NCI-H2196 (cell line): ENCODE data around the gene PRIM2.
"Not testable (repeated sequence)": the region's sequence is repeated elsewhere in the genome, so short reads cannot be mapped to it uniquely, and the experiment has no call there.

ENCODE experiments used
- DNase-seq: peaks from one replicate; lab custom pipeline; 2025; ENCODE audit not compliant: unreplicated experiment; lab: John Stamatoyannopoulos, UW

Gene PRIM2

GRCh38 chr6:57317060-57317943 is at the start of gene PRIM2:
Gene PRIM2 (plus strand): TSS chr6:57317630. CDS start chr6:57318446, 816 bp downstream.
- DNase-seq: peak; percentile 87

GRCh38 chr6:57268294-57268640 is 49.2 kb upstream of the PRIM2 start:
- no peak for DNase-seq

- DNase-seq: not testable (repeated sequence)
Measured at GRCh38 chr6:57274113-57274824, 43.2 kb upstream of the PRIM2 start.

- DNase-seq: no peak
Measured at GRCh38 chr6:57275384-57275783, 42.0 kb upstream of the PRIM2 start.

- no peak for DNase-seq
Measured at GRCh38 chr6:57276946-57277345, 40.5 kb upstream of the PRIM2 start.

- no peak for DNase-seq
Measured at GRCh38 chr6:57278570-57278969, 38.9 kb upstream of the PRIM2 start.

- DNase-seq: no peak
Measured at GRCh38 chr6:57279013-57279412, 38.4 kb upstream of the PRIM2 start.

- DNase-seq: no peak
Measured at GRCh38 chr6:57283106-57283505, 34.3 kb upstream of the PRIM2 start.

GRCh38 chr6:57283911-57284455 is 33.4 kb upstream of the PRIM2 start:
- DNase-seq: no peak

GRCh38 chr6:57288136-57288535 is 29.3 kb upstream of the PRIM2 start:
- DNase-seq: not testable (repeated sequence)

GRCh38 chr6:57293472-57293871 is 24.0 kb upstream of the PRIM2 start:
- DNase-seq: not testable (repeated sequence)

GRCh38 chr6:57294862-57295445 is 22.5 kb upstream of the PRIM2 start:
- DNase-seq: no peak

- DNase-seq: no peak
Measured at GRCh38 chr6:57297505-57297904, 19.9 kb upstream of the PRIM2 start.

GRCh38 chr6:57298741-57299140 is 18.7 kb upstream of the PRIM2 start:
- no peak for DNase-seq

- no peak for DNase-seq
Measured at GRCh38 chr6:57301757-57302156, 15.7 kb upstream of the PRIM2 start.

GRCh38 chr6:57302477-57302876 is 15.0 kb upstream of the PRIM2 start:
- no peak for DNase-seq

GRCh38 chr6:57303931-57304681 is 13.3 kb upstream of the PRIM2 start:
- DNase-seq: no peak

- DNase-seq: no peak
Measured at GRCh38 chr6:57305107-57305506, 12.3 kb upstream of the PRIM2 start.

- DNase-seq: no peak
Measured at GRCh38 chr6:57305761-57306160, 11.7 kb upstream of the PRIM2 start.

- no peak for DNase-seq
Measured at GRCh38 chr6:57306273-57306672, 11.2 kb upstream of the PRIM2 start.

- DNase-seq: no peak
Measured at GRCh38 chr6:57307850-57308249, 9.6 kb upstream of the PRIM2 start.
